Urinary bladder (tissue), 4 donors: ENCODE measurements around the gene CHAMP1. TPM values are rescaled to one million over a fixed set of nuclear protein-coding genes. Genes with fewer than 3 reads are reported as not detected.

Experiments used
- DNase-seq: peaks from one replicate; pipeline ENCODE4 v3.0.0-alpha.2; 2015; ENCODE audit errors: extremely low spot score
- H3K27ac ChIP-seq: one replicate; pipeline ENCODE4 v1.5.1; 2013; ENCODE audit warnings: low read depth, mild to moderate bottlenecking, moderate library complexity
- H3K36me3 ChIP-seq: one replicate; pipeline ENCODE4 v1.6.1; 2013; ENCODE audit warnings: mild to moderate bottlenecking, moderate library complexity; ENCODE audit not compliant: insufficient read depth
- H3K4me1 ChIP-seq: one replicate; pipeline ENCODE4 v1.6.1; 2013; ENCODE audit warnings: mild to moderate bottlenecking, moderate library complexity; ENCODE audit not compliant: insufficient read depth
- H3K4me3 ChIP-seq: one replicate; pipeline ENCODE4 v1.5.1; 2013; ENCODE audit warnings: low read depth, low read length
- WGBS: extraction: QIAGEN DNeasy Blood & Tissue Kit; methylation state at CpG from one replicate; pipeline ENCODE4 v1.1.7; 2013; 5-methylcytosine and 5-hydroxymethylcytosine counted together
- polyA plus RNA-seq: library from polyadenylated mRNA; stranded (reverse); fragments of 200-250 nt; gene quantifications from one replicate; pipeline ENCODE4 v1.2.3, GENCODE V29; 2013
- total RNA-seq: library from RNA; depleted of rRNA; stranded (reverse); fragments of >200 nt; gene quantifications from one replicate; pipeline ENCODE4 v1.2.3, GENCODE V29; 2014
- donor health status: healthy with polysubstance abuse.
- donor health status: healthy.

The CHAMP1 gene
- total RNA-seq = 10.7 TPM
- 10.4 TPM for polyA plus RNA-seq

GRCh38 chr13:114314074-114314912 is at the start of gene CHAMP1:
CHAMP1 (plus strand) TSS chr13:114314503; CDS start chr13:114323843, 9,340 bp downstream.
- no peaks in the 10 kb centered on the region for H3K4me1 ChIP-seq
- no peaks in the 10 kb centered on the region for H3K36me3 ChIP-seq
- under 1% methylated on average over 107 of the region's 107 CpGs for WGBS
- H3K4me3 ChIP-seq = peak within 1 kb of the TSS; percentile 95
- peak within 1 kb of the TSS; percentile 88 for H3K27ac ChIP-seq
- DNase-seq = peak; percentile 77

- peaks cover 5% of the 10 kb centered on the region for H3K36me3 ChIP-seq
- WGBS = 91% methylated on average over 8 of the region's 8 CpGs
Observed at GRCh38 chr13:114264886-114265611, 49.3 kb upstream of the CHAMP1 start.

GRCh38 chr13:114266241-114266640 is 48.1 kb upstream of the CHAMP1 start:
- H3K4me1 ChIP-seq = no peaks in the 10 kb centered on the region
- H3K27ac ChIP-seq = no peak overlapping the region
- 94% methylated on average over 5 of the region's 5 CpGs for WGBS
- no peak overlapping the region for H3K4me3 ChIP-seq
- peaks cover 5% of the 10 kb centered on the region for H3K36me3 ChIP-seq
- no peak for DNase-seq

More at GRCh38 chr13:114264886-114265611, 49.3 kb upstream of the CHAMP1 start:
- Histone ChIP-seq H3K27ac (no peak overlapping the region), H3K4me3 (no peak overlapping the region), H3K4me1 (no peaks in the 10 kb centered on the region)
- no peak for DNase-seq

- 94% methylated on average over 6 of the region's 6 CpGs for WGBS
- no peak for DNase-seq
- no peak overlapping the region for H3K27ac ChIP-seq
- H3K4me1 ChIP-seq = no peaks in the 10 kb centered on the region
- H3K36me3 ChIP-seq = peaks cover 5% of the 10 kb centered on the region
- H3K4me3 ChIP-seq = no peak overlapping the region
Observed at GRCh38 chr13:114268344-114269280, 45.7 kb upstream of the CHAMP1 start.

GRCh38 chr13:114269281-114269770 is 45.0 kb upstream of the CHAMP1 start:
- 88% methylated on average over 4 of the region's 4 CpGs for WGBS

GRCh38 chr13:114272977-114273376 is 41.3 kb upstream of the CHAMP1 start:
- Histone ChIP-seq H3K36me3 (no peaks in the 10 kb centered on the region), H3K4me3 (no peak overlapping the region), H3K4me1 (no peaks in the 10 kb centered on the region), H3K27ac (no peak overlapping the region)
- DNase-seq = no peak
- WGBS = 75% methylated on average over 2 of the region's 2 CpGs

More at GRCh38 chr13:114269281-114269770, 45.0 kb upstream of the CHAMP1 start:
- Histone ChIP-seq H3K4me1 (no peaks in the 10 kb centered on the region), H3K4me3 (no peak overlapping the region), H3K27ac (no peak overlapping the region), H3K36me3 (peaks cover 5% of the 10 kb centered on the region)
- no peak for DNase-seq

- no peaks in the 10 kb centered on the region for H3K4me1 ChIP-seq
- 87% methylated on average over 7 of the region's 7 CpGs for WGBS
- DNase-seq = no peak
- no peak overlapping the region for H3K27ac ChIP-seq
- H3K36me3 ChIP-seq = no peaks in the 10 kb centered on the region
- no peak overlapping the region for H3K4me3 ChIP-seq
Observed at GRCh38 chr13:114275304-114275703, 39.0 kb upstream of the CHAMP1 start.

- H3K27ac ChIP-seq = no peak overlapping the region
- WGBS = 84% methylated on average over 4 of the region's 4 CpGs
- no peaks in the 10 kb centered on the region for H3K36me3 ChIP-seq
- no peak overlapping the region for H3K4me3 ChIP-seq
- no peak for DNase-seq
- no peaks in the 10 kb centered on the region for H3K4me1 ChIP-seq
Observed at GRCh38 chr13:114279146-114279545, 35.2 kb upstream of the CHAMP1 start.

- 88% methylated on average over 2 of the region's 2 CpGs for WGBS
- no peak for DNase-seq
- H3K36me3 ChIP-seq = no peaks in the 10 kb centered on the region
- no peak overlapping the region for H3K27ac ChIP-seq
- no peaks in the 10 kb centered on the region for H3K4me1 ChIP-seq
- no peak overlapping the region for H3K4me3 ChIP-seq
Observed at GRCh38 chr13:114279758-114280355, 34.4 kb upstream of the CHAMP1 start.

GRCh38 chr13:114281351-114282040 is 32.8 kb upstream of the CHAMP1 start, which contains the start of gene UPF3A:
UPF3A (plus strand) TSS chr13:114281601; CDS start chr13:114281640, 39 bp downstream.
- H3K4me3 ChIP-seq = peak within 1 kb of the TSS; percentile 70
- DNase-seq = peak; percentile 77
- no peaks in the 10 kb centered on the region for H3K36me3 ChIP-seq
- no peaks in the 10 kb centered on the region for H3K4me1 ChIP-seq
- H3K27ac ChIP-seq = peak within 1 kb of the TSS; percentile 100
- under 1% methylated on average over 71 of the region's 89 CpGs for WGBS

- Histone ChIP-seq H3K27ac (peak overlapping the region; percentile 59), H3K4me1 (no peaks in the 10 kb centered on the region), H3K36me3 (no peaks in the 10 kb centered on the region), H3K4me3 (peak overlapping the region; percentile 70)
- WGBS = under 1% methylated on average over 50 of the region's 50 CpGs
- DNase-seq = no peak
Observed at GRCh38 chr13:114282041-114282670, 32.1 kb upstream of the CHAMP1 start.

GRCh38 chr13:114283576-114283975 is 30.7 kb upstream of the CHAMP1 start:
- no peaks in the 10 kb centered on the region for H3K4me1 ChIP-seq
- H3K4me3 ChIP-seq = no peak overlapping the region
- WGBS = 73% methylated on average over 3 of the region's 3 CpGs
- no peak for DNase-seq
- H3K27ac ChIP-seq = no peak overlapping the region
- H3K36me3 ChIP-seq = no peaks in the 10 kb centered on the region
